CD14-positive monocyte (primary cell): ENCODE data around the gene CMTM5. TPM values are rescaled to one million over a fixed set of nuclear protein-coding genes. Genes with fewer than 3 reads are reported as not detected.

Experiments
- DNase-seq, 3 donors: peaks; one replicate each; pipeline ENCODE4 v3.0.0-alpha.2; 2011 to 2022
- H2AFZ ChIP-seq: 2 replicates; pipeline ENCODE4 v1.6.0; 2012; ENCODE audit warnings: mild to moderate bottlenecking, low read depth, low read length, inconsistent platforms; ENCODE audit not compliant: insufficient read depth, poor library complexity, severe bottlenecking
- H3K27ac ChIP-seq, 2 donors: 1 replicate in 1 of 2; 2 replicates in 1 of 2; pipeline ENCODE4 v1.5.1; 2012 to 2013; ENCODE audit warnings: low read length in 2 of 2, control low read depth in 1 of 2, inconsistent platforms in 1 of 2, low read depth in 1 of 2, mild to moderate bottlenecking in 1 of 2
- H3K27me3 ChIP-seq, 2 donors: one replicate each; pipeline versions ENCODE4 v1.6.0 to v1.6.1; 2011 to 2013; ENCODE audit warnings: low read length in 2 of 2; ENCODE audit not compliant: control insufficient read depth in 2 of 2, insufficient read depth in 2 of 2
- H3K36me3 ChIP-seq, 2 donors: replicated peaks in 1 of 2; 1 replicate in 1 of 2; 2 replicates in 1 of 2; pipeline versions ENCODE4 v1.5.1 to v1.6.1; 2012 to 2013; ENCODE audit warnings: low read length in 2 of 2, control low read depth in 1 of 2, inconsistent platforms in 1 of 2, mild to moderate bottlenecking in 1 of 2; ENCODE audit not compliant: insufficient read depth in 2 of 2, control insufficient read depth in 1 of 2
- H3K4me1 ChIP-seq, 2 donors: 1 replicate in 1 of 2; 2 replicates in 1 of 2; pipeline versions ENCODE4 v1.5.1 to v1.6.1; 2012 to 2013; ENCODE audit warnings: low read length in 2 of 2, control low read depth in 1 of 2, inconsistent platforms in 1 of 2, mild to moderate bottlenecking in 1 of 2, moderate library complexity in 1 of 2; ENCODE audit not compliant: insufficient read depth in 2 of 2, control insufficient read depth in 1 of 2
- H3K4me2 ChIP-seq: replicated peaks from 2 replicates; pipeline ENCODE3; 2012; ENCODE audit warnings: low read length, moderate library complexity, mild to moderate bottlenecking; ENCODE audit not compliant: poor library complexity, severe bottlenecking; ENCODE audit errors: extremely low read depth
- H3K4me3 ChIP-seq, 3 experiments: fragments of 200-600 bp in 1 of 3; sonication (generic) in 1 of 3; replicated peaks in 1 of 3; 1 replicate in 2 of 3; 2 replicates in 1 of 3; pipeline ENCODE4 v1.5.1; 2011 to 2013; ENCODE audit warnings: low read length in 3 of 3, mild to moderate bottlenecking in 3 of 3, control low read depth in 2 of 3, low read depth in 2 of 3, inconsistent platforms in 1 of 3, moderate library complexity in 1 of 3
- H3K79me2 ChIP-seq: 2 replicates; pipeline ENCODE4 v1.6.0; 2012; ENCODE audit warnings: mild to moderate bottlenecking, control low read depth, inconsistent platforms, low read length, moderate library complexity; ENCODE audit not compliant: insufficient read depth
- H3K9ac ChIP-seq: 2 replicates; pipeline ENCODE4 v1.6.0; 2017; ENCODE audit warnings: low read length, mild to moderate bottlenecking; ENCODE audit not compliant: insufficient read depth, poor library complexity, severe bottlenecking
- H3K9me3 ChIP-seq, 2 donors: replicated peaks in 1 of 2; 1 replicate in 1 of 2; 2 replicates in 1 of 2; pipeline versions ENCODE4 v1.5.1 to v1.6.1; 2012 to 2013; ENCODE audit warnings: low read length in 2 of 2, control low read depth in 1 of 2; ENCODE audit not compliant: control insufficient read depth in 1 of 2, insufficient read depth in 1 of 2
- H4K20me1 ChIP-seq: 2 replicates; pipeline ENCODE4 v1.6.0; 2012; ENCODE audit warnings: mild to moderate bottlenecking, low read length, control low read depth, moderate library complexity; ENCODE audit not compliant: insufficient read depth
- H3K27ac Mint-ChIP-seq, 7 donors: one replicate each; pipeline ENCODE4 v1.8.0; 2020; ENCODE audit warnings: mild to moderate bottlenecking in 7 of 7, mixed read lengths in 7 of 7, moderate library complexity in 6 of 7, inconsistent platforms in 2 of 7
- H3K27me3 Mint-ChIP-seq, 3 donors: one replicate each; pipeline ENCODE4 v1.8.0; 2021 to 2022; ENCODE audit warnings: low read depth in 3 of 3, mild to moderate bottlenecking in 3 of 3, mixed read lengths in 3 of 3, moderate library complexity in 3 of 3, inconsistent platforms in 1 of 3
- H3K36me3 Mint-ChIP-seq, 2 donors: one replicate each; pipeline ENCODE4 v1.8.0; 2020; ENCODE audit warnings: mixed read lengths in 2 of 2, inconsistent platforms in 1 of 2, mild to moderate bottlenecking in 1 of 2
- H3K4me1 Mint-ChIP-seq: one replicate; pipeline ENCODE4 v1.8.0; 2020; ENCODE audit warnings: mild to moderate bottlenecking, mixed read lengths
- H3K4me3 Mint-ChIP-seq, 2 donors: one replicate each; pipeline ENCODE4 v1.8.0; 2020; ENCODE audit warnings: mild to moderate bottlenecking in 2 of 2, mixed read lengths in 2 of 2, moderate library complexity in 1 of 2
- H3K9me3 Mint-ChIP-seq, 7 donors: one replicate each; pipeline ENCODE4 v1.8.0; 2020 to 2022; ENCODE audit warnings: mixed read lengths in 7 of 7, mild to moderate bottlenecking in 6 of 7, moderate library complexity in 6 of 7, inconsistent platforms in 2 of 7
- CTCF ChIP-seq: fragments of 200-600 bp; IDR thresholded peaks from one replicate; pipeline ENCODE4 v1.8.0; 2022; ENCODE audit warnings: antibody characterized with exemption, mild to moderate bottlenecking
- WGBS: methylation state at CpG from one replicate; pipeline ENCODE4 v1.1.5; 2013; ENCODE audit warnings: missing lambda C conversion rate; ENCODE audit not compliant: insufficient coverage; 5-methylcytosine and 5-hydroxymethylcytosine counted together
- intact Hi-C, 2 donors: fragments of 100-400 bp; cut with micrococcal nuclease; formaldehyde crosslinking; loops; one replicate each; pipeline versions ENCODE4 v1.15.0 to v1.15.1; 2023
- polyA plus RNA-seq, 3 donors: library from polyadenylated mRNA; depleted of rRNA in 1 of 3; unstranded in 2 of 3; stranded (reverse) in 1 of 3; fragments of 300-500 nt in 2 of 3; fragments of >200 nt in 1 of 3; fragmentation: Illumina TruSeq in 2 of 3; gene quantifications; 1 replicate in 2 of 3; 2 replicates in 1 of 3; pipeline ENCODE4 v1.2.3, GENCODE V29; 2012 to 2021

CMTM5 gene
- polyA plus RNA-seq, 3 donors: 0.93 to 1.1 TPM; not detected in 1

DNA sequence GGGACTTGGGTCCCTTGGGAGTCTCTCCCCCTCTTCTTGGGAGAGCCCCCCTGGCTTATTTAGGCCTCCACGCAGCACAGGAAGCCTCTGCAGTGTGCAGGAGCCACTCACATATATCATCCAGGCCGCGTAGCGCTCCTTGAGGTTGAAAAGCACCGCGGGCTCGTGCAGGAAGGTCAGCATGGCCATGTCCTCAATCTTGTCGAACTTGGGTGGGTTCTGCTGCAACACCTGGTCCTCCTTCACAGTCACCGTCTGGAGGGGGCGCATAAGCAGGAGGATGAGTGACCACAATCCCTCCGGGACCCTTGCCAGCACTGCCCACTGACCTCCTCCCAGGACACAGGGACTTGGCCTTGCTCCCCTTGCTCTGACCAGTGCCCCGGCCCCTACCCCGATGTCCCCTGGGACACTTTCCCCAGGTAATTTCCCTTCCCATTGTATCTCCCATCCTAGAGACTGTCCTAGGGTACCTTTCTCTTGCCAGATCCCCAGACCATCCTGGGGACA, 28.7 kb downstream of the CMTM5 start:
- Histone ChIP-seq H3K9me3 (no peaks in the 10 kb centered on the region), H3K79me2 (no peaks in the 10 kb centered on the region), H3K27me3 (no peaks in the 10 kb centered on the region), H3K27ac (no peak overlapping the region), H3K4me3 (no peak overlapping the region), H3K9ac (no peak overlapping the region), H3K4me2 (no peak overlapping the region), H2AFZ (no peak overlapping the region), H4K20me1 (no peaks in the 10 kb centered on the region), H3K36me3 (no peaks in the 10 kb centered on the region), H3K4me1 (peaks cover 5 to 7% of the 10 kb centered on the region in 2 donors)
- Mint-ChIP-seq H3K4me3 (no peak overlapping the region), H3K4me1 (peaks cover 17% of the 10 kb centered on the region), H3K27me3 (peaks cover 3 to 23% (median 3%) of the 10 kb centered on the region in 3 donors), H3K27ac (no peak overlapping the region), H3K36me3 (no peaks in the 10 kb centered on the region), H3K9me3 (no peaks in the 10 kb centered on the region)
- WGBS: 84% methylated on average over 10 of the region's 13 CpGs
- no peak for TF ChIP-seq CTCF
- no peak for DNase-seq
- intact Hi-C loops: no loop called here

DNA sequence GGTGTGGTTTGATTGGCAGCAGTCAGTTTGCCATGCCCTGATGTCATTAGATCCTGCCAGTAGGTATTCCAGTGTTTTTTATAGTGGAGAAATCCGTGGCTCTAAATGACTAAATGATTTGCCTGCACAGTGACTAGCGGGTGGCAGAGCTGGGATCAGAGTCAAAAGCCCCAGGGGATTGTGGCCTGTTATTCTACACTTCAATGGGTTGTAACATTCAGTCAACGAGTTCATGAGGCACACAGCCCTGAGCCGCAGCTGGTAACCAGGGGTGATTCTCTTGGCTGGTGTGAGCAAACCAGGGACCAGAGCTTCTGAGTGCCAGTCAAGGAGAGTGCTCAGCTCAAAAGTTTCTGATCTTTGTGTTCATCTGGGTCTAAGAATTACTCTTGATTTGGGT, 29.4 kb downstream of the CMTM5 start:
- no peak overlapping the region for H3K4me3 ChIP-seq
- H3K4me1 ChIP-seq: peaks cover 4 to 6% of the 10 kb centered on the region in 2 donors
- no peak overlapping the region for H3K27ac ChIP-seq
- no peaks in the 10 kb centered on the region for H3K36me3 ChIP-seq
- H3K36me3 Mint-ChIP-seq: no peaks in the 10 kb centered on the region
- no peaks in the 10 kb centered on the region for H3K9me3 Mint-ChIP-seq
- H3K4me2 ChIP-seq: no peak overlapping the region
- DNase-seq: no peak
- no peak for TF ChIP-seq CTCF
- no peak overlapping the region for H3K27ac Mint-ChIP-seq
- peaks cover 3 to 25% (median 3%) of the 10 kb centered on the region in 3 donors for H3K27me3 Mint-ChIP-seq
- H3K9me3 ChIP-seq: no peaks in the 10 kb centered on the region
- H3K9ac ChIP-seq: no peak overlapping the region
- WGBS: 89% methylated on average over 4 of the region's 4 CpGs
- no peaks in the 10 kb centered on the region for H3K27me3 ChIP-seq
- H3K4me3 Mint-ChIP-seq: no peak overlapping the region
- intact Hi-C loops: no loop called here
- H2AFZ ChIP-seq: no peak overlapping the region
- H4K20me1 ChIP-seq: no peaks in the 10 kb centered on the region
- peaks cover 14% of the 10 kb centered on the region for H3K4me1 Mint-ChIP-seq
- H3K79me2 ChIP-seq: no peaks in the 10 kb centered on the region
